HepG2 (cell line): ENCODE data around the gene CHRNG. TPM values are rescaled to one million over a fixed set of nuclear protein-coding genes. Genes with fewer than 3 reads are reported as not detected.

Experiments
- CEBPZ ChIP-seq: IDR thresholded peaks from 2 replicates; pipeline ENCODE4 v1.6.1; 2012; ENCODE audit warnings: low read length, improper control_type of control experiment
- KDM1A ChIP-seq: IDR thresholded peaks from 2 replicates; pipeline ENCODE4 v1.6.1; 2016; ENCODE audit warnings: missing compliant biosample characterization
- KLF12 ChIP-seq: sonication (generic); formaldehyde crosslinking; IDR thresholded peaks from 2 replicates; pipeline ENCODE4 v1.4.0; 2020; ENCODE audit warnings: missing genetic modification reagents, borderline replicate concordance
- MAF1 ChIP-seq: sonication (generic); formaldehyde crosslinking; IDR thresholded peaks from 2 replicates; pipeline ENCODE4 v1.5.0; 2020; ENCODE audit warnings: missing genetic modification reagents, borderline replicate concordance
- PTBP1 ChIP-seq: fragments of 200-400 bp; formaldehyde crosslinking; IDR thresholded peaks from 2 replicates; pipeline ENCODE4 v1.6.1; 2018; ENCODE audit warnings: low read length, low read depth; ENCODE audit not compliant: poor library complexity, severe bottlenecking
- UBTF ChIP-seq: sonication (generic); formaldehyde crosslinking; IDR thresholded peaks from 2 replicates; pipeline ENCODE4 v1.4.0; 2020; ENCODE audit warnings: mild to moderate bottlenecking, missing genetic modification reagents
- ZNF30 ChIP-seq: sonication (generic); formaldehyde crosslinking; IDR thresholded peaks from 2 replicates; pipeline ENCODE4 v1.5.0; 2020; ENCODE audit warnings: mild to moderate bottlenecking, missing genetic modification reagents
- ZNF317 ChIP-seq: sonication (generic); formaldehyde crosslinking; IDR thresholded peaks from 2 replicates; pipeline ENCODE4 v1.5.0; 2020; ENCODE audit warnings: mild to moderate bottlenecking, missing genetic modification reagents
- ZNF350 ChIP-seq: sonication (generic); formaldehyde crosslinking; IDR thresholded peaks from 2 replicates; pipeline ENCODE4 v1.4.0; 2020; ENCODE audit warnings: mild to moderate bottlenecking, low read depth, missing genetic modification reagents, borderline replicate concordance
- ZNF839 ChIP-seq: sonication (generic); formaldehyde crosslinking; IDR thresholded peaks from 2 replicates; pipeline ENCODE4 v1.4.0; 2020; ENCODE audit warnings: missing genetic modification reagents, mild to moderate bottlenecking, borderline replicate concordance
- ZNF841 ChIP-seq: sonication (generic); formaldehyde crosslinking; IDR thresholded peaks from 2 replicates; pipeline ENCODE4 v1.8.1; 2023; ENCODE audit warnings: missing genetic modification reagents, borderline replicate concordance
- polyA plus RNA-seq, 8 experiments: library from polyadenylated mRNA; depleted of rRNA in 3 of 8; stranded (reverse) in 7 of 8; unstranded in 1 of 8; fragments of >200 nt; fragmentation: Illumina TruSeq in 4 of 8; extraction: Trizol in 4 of 8; gene quantifications; 2 replicates each; pipeline versions ENCODE4 v1.2.1 to v1.2.3, GENCODE V29; 2011 to 2016; ENCODE audit warnings: low read depth in 4 of 8, missing spikeins in 1 of 8, mixed read lengths in 1 of 8; ENCODE audit not compliant: insufficient read depth in 1 of 8
- total RNA-seq, 5 experiments: library from RNA; depleted of rRNA; stranded (reverse); fragments of >200 nt; fragmentation: Illumina TruSeq; extraction: Trizol; gene quantifications; 2 replicates each; pipeline ENCODE4 v1.2.3, GENCODE V29; 2016; ENCODE audit warnings: low read depth in 1 of 5
- TF ChIP-seq, protein P1 (sequence below): sonication (generic); formaldehyde crosslinking; IDR thresholded peaks from 2 replicates; pipeline ENCODE4 v1.5.0; 2020; ENCODE audit warnings: mild to moderate bottlenecking, missing genetic modification reagents, moderate library complexity

Gene CHRNG
- total and polyA plus RNA-seq, 2 of the 13 experiments (the other 11 are each of a cell fraction or from before 2014, with no cell fraction given): not detected

DNA sequence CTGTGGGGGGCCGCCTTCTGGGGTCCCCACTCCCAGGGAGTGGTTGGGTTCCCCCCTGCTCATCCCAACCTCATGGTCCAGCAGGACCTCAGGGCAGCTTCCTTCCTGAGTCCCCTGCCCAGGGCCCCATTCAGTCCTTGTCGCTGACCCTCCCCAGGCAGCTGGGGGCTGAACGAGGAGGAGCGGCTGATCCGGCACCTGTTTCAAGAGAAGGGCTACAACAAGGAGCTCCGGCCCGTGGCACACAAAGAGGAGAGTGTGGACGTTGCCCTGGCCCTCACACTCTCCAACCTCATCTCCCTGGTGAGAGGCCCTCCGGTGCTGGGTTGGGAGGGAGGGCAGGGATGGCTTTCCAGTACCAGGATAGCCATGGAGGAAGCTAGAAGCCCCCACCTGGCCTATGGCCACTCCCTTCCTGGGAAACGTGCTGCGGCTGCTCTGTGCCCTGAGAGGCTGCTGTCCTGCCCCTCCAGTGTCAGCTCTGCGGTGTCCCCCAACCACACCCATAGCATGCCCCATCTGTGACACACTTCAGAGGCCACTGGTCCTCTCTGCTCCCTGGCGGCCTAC, 13.0 kb upstream of the CHRNG start (continued):
- TF ChIP-seq, protein P1, sequence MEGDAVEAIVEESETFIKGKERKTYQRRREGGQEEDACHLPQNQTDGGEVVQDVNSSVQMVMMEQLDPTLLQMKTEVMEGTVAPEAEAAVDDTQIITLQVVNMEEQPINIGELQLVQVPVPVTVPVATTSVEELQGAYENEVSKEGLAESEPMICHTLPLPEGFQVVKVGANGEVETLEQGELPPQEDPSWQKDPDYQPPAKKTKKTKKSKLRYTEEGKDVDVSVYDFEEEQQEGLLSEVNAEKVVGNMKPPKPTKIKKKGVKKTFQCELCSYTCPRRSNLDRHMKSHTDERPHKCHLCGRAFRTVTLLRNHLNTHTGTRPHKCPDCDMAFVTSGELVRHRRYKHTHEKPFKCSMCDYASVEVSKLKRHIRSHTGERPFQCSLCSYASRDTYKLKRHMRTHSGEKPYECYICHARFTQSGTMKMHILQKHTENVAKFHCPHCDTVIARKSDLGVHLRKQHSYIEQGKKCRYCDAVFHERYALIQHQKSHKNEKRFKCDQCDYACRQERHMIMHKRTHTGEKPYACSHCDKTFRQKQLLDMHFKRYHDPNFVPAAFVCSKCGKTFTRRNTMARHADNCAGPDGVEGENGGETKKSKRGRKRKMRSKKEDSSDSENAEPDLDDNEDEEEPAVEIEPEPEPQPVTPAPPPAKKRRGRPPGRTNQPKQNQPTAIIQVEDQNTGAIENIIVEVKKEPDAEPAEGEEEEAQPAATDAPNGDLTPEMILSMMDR: 0 out of 2 replicates have a peak, but pooled peaks have one; percentile 4
- no peak for TF ChIP-seq KLF12 (CRISPR knock-in tag)
- no peak for TF ChIP-seq ZNF30 (CRISPR knock-in tag)
- no peak for TF ChIP-seq KDM1A (CRISPR knock-in tag)
- TF ChIP-seq ZNF317: no peak
- TF ChIP-seq ZNF841 (CRISPR knock-in tag): no peak
- no peak for TF ChIP-seq CEBPZ
- peak; percentile 66; the same call in 1 of the 2 replicates for TF ChIP-seq ZNF839 (CRISPR knock-in tag)
- TF ChIP-seq ZNF350 (CRISPR knock-in tag): 0 out of 2 replicates have a peak, but pooled peaks have one; percentile 22
- no peak for TF ChIP-seq PTBP1
- no peak for TF ChIP-seq MAF1 (CRISPR knock-in tag)
- peak; percentile 16; the same call in 1 of the 2 replicates for TF ChIP-seq UBTF (CRISPR knock-in tag)
